Adrenal gland (tissue), 5 donors: Measurements from ENCODE around the gene SAMD11.

Experiments used
- POLR2A ChIP-seq, 2 donors: fragments of 450-650 bp; IDR thresholded peaks; one replicate each; pipeline ENCODE4 v1.6.1; 2017; ENCODE audit warnings: antibody characterized with exemption in 2 of 2, mild to moderate bottlenecking in 2 of 2, moderate library complexity in 1 of 2
- TF ChIP-seq, protein P1 (sequence below), 6 experiments: fragments of 450-650 bp in 4 of 6; fragments of 200-600 bp in 2 of 6; sonication (generic) in 1 of 6; IDR thresholded peaks; 1 replicate in 5 of 6; 2 replicates in 1 of 6; pipeline versions ENCODE4 v1.5.1 to v1.8.0; 2016 to 2021; ENCODE audit warnings: antibody characterized with exemption in 6 of 6, mild to moderate bottlenecking in 2 of 6, moderate library complexity in 1 of 6
- donor health status: DM: no; HTN: no; CAD: no.

- no peak for TF ChIP-seq POLR2A (IDR thresholded peaks at IDR 0.05)
- TF ChIP-seq, protein P1, sequence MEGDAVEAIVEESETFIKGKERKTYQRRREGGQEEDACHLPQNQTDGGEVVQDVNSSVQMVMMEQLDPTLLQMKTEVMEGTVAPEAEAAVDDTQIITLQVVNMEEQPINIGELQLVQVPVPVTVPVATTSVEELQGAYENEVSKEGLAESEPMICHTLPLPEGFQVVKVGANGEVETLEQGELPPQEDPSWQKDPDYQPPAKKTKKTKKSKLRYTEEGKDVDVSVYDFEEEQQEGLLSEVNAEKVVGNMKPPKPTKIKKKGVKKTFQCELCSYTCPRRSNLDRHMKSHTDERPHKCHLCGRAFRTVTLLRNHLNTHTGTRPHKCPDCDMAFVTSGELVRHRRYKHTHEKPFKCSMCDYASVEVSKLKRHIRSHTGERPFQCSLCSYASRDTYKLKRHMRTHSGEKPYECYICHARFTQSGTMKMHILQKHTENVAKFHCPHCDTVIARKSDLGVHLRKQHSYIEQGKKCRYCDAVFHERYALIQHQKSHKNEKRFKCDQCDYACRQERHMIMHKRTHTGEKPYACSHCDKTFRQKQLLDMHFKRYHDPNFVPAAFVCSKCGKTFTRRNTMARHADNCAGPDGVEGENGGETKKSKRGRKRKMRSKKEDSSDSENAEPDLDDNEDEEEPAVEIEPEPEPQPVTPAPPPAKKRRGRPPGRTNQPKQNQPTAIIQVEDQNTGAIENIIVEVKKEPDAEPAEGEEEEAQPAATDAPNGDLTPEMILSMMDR (IDR thresholded peaks at IDR 0.05) = no peak
Observed at GRCh38 chr1:908661-909060, 15.1 kb upstream of the SAMD11 start.
